GM12801 (cell line): ENCODE results near the gene ERBB4.

Experiments used
- CTCF ChIP-seq: IDR thresholded peaks from one replicate; pipeline ENCODE4 v1.5.1; 2011; ENCODE audit warnings: control low read depth; ENCODE audit not compliant: insufficient read length; ENCODE audit errors: extremely low read depth

Gene ERBB4

GRCh38 chr2:211789982-211790381, 748.6 kb downstream of the ERBB4 start:
- TF ChIP-seq CTCF = no peak

- no peak for TF ChIP-seq CTCF
These were observed 771.9 kb downstream of the ERBB4 start for GRCh38 chr2:211766689-211767088.

- no peak for TF ChIP-seq CTCF
These were observed 776.1 kb downstream of the ERBB4 start for GRCh38 chr2:211762479-211762878.

GRCh38 chr2:211760103-211760502, 778.5 kb downstream of the ERBB4 start:
- TF ChIP-seq CTCF = no peak

- TF ChIP-seq CTCF = no peak
These were observed 782.3 kb downstream of the ERBB4 start for GRCh38 chr2:211756266-211756665.

GRCh38 chr2:211755187-211755586, 783.4 kb downstream of the ERBB4 start:
- no peak for TF ChIP-seq CTCF

- TF ChIP-seq CTCF = no peak
These were observed 786.8 kb downstream of the ERBB4 start for GRCh38 chr2:211751848-211752247.

- no peak for TF ChIP-seq CTCF
These were observed 790.3 kb downstream of the ERBB4 start for GRCh38 chr2:211748339-211748738.
